Measurements from ENCODE around the gene BPI. TPM values are rescaled to one million over a fixed set of nuclear protein-coding genes. Genes with fewer than 3 reads are reported as not detected.
"Not testable (repeated sequence)": the region's sequence is repeated elsewhere in the genome, so short reads cannot be mapped to it uniquely, and the experiment has no call there.

Gene BPI
- total RNA-seq, 1 experiment from 2014 or later = not detected

DNA sequence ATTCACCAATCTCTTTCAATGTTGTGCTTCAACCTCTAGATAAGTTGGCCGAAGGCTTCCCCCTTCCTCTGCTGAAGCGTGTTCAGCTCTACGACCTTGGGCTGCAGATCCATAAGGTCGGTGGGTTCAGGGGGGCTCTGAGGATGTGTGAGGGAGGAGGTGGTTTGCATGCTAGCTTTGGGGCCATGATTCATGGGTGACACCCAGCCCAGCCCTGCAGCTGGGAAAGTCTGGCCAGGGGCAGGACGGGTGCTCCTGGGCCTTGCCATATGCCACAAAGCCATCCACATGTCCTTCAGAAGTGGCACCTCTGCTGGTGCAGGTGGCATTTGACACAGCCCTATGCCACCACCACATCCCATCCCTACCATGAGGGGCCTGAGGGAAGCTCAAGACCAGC is 69.9 kb downstream of the BPI start:
- no peak overlapping the region for H3K27ac ChIP-seq (ENCODE audit: low read length)
- TF ChIP-seq SIN3A (IDR thresholded peaks at IDR 0.05; ENCODE audit: borderline replicate concordance, insufficient read depth, low read depth, low read length) (no peak), POLR2AphosphoS5 (IDR thresholded peaks at IDR 0.05; ENCODE audit: low read depth, low read length) (no peak), TCF7L2 (IDR thresholded peaks at IDR 0.05; ENCODE audit: low read depth, low read length) (no peak), REST (IDR thresholded peaks at IDR 0.05; ENCODE audit: insufficient read depth in 1 of 2, low read depth in 2 of 2, low read length in 1 of 2) (no peak)
- TF ChIP-seq, protein P1, sequence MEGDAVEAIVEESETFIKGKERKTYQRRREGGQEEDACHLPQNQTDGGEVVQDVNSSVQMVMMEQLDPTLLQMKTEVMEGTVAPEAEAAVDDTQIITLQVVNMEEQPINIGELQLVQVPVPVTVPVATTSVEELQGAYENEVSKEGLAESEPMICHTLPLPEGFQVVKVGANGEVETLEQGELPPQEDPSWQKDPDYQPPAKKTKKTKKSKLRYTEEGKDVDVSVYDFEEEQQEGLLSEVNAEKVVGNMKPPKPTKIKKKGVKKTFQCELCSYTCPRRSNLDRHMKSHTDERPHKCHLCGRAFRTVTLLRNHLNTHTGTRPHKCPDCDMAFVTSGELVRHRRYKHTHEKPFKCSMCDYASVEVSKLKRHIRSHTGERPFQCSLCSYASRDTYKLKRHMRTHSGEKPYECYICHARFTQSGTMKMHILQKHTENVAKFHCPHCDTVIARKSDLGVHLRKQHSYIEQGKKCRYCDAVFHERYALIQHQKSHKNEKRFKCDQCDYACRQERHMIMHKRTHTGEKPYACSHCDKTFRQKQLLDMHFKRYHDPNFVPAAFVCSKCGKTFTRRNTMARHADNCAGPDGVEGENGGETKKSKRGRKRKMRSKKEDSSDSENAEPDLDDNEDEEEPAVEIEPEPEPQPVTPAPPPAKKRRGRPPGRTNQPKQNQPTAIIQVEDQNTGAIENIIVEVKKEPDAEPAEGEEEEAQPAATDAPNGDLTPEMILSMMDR (IDR thresholded peaks at IDR 0.05) = no peak
- no peaks in the 10 kb centered on the region for H3K4me1 ChIP-seq (ENCODE audit: control insufficient read depth, insufficient read depth, low read length)
- in situ Hi-C loops (cut with HindIII; ENCODE audit: low pct_unique_long_range_greater_than_20kb, low sequenced_read_pairs) = no loop called here
- intact Hi-C loops (cut with micrococcal nuclease; ENCODE audit: unreplicated experiment) = no loop called here
- no peak for DNase-seq (ENCODE audit: low read depth, low spot score)
- POLR2A ChIA-PET = interaction anchor here (0.6 to 0.7 kb wide), 2 partner anchors 12 to 136 kb away, joined by 5 to 14 read pairs; no protein-coding TSS in a partner anchor
- H3K27me3 ChIP-seq (ENCODE audit: control insufficient read depth, insufficient read depth, low read length) = peaks cover 6% of the 10 kb centered on the region; the same call in 1 of the 2 replicates
- CTCF ChIA-PET = interaction anchor here (0.6 kb wide), 2 partner anchors 17 to 45 kb away, joined by 4 read pairs; no protein-coding TSS in a partner anchor
- H3K9me3 ChIP-seq (ENCODE audit: control insufficient read depth, insufficient read depth, low read depth, low read length) = no peaks in the 10 kb centered on the region
- H3K4me3 ChIP-seq (ENCODE audit: low read depth in 2 of 2, low read length in 2 of 2) = no peak overlapping the region
- H3K36me3 ChIP-seq (ENCODE audit: control insufficient read depth, insufficient read depth, low read length) = no peaks in the 10 kb centered on the region
- no TSS peak for BruUV-seq (replicated peaks)
- ATAC-seq = no peak

- TF ChIP-seq POLR2AphosphoS5 (IDR thresholded peaks at IDR 0.05; ENCODE audit: low read depth, low read length) = no peak
- no peak for TF ChIP-seq TCF7L2 (IDR thresholded peaks at IDR 0.05; ENCODE audit: low read depth, low read length)
- H3K4me1 ChIP-seq (ENCODE audit: control insufficient read depth, insufficient read depth, low read length) = no peaks in the 10 kb centered on the region
- no peaks in the 10 kb centered on the region for H3K36me3 ChIP-seq (ENCODE audit: control insufficient read depth, insufficient read depth, low read length)
- peaks cover 6% of the 10 kb centered on the region for H3K27me3 ChIP-seq (ENCODE audit: control insufficient read depth, insufficient read depth, low read length)
- DNase-seq (ENCODE audit: low read depth, low spot score) (no peak), ATAC-seq (no peak)
- BruUV-seq (replicated peaks) = no TSS peak
- in situ Hi-C loops (cut with HindIII; ENCODE audit: low pct_unique_long_range_greater_than_20kb, low sequenced_read_pairs) (no loop called here), intact Hi-C loops (cut with micrococcal nuclease; ENCODE audit: unreplicated experiment) (no loop called here)
- ChIA-PET POLR2A (no interaction called here), CTCF (no interaction called here)
- no peak overlapping the region for H3K27ac ChIP-seq (ENCODE audit: low read length)
- no peaks in the 10 kb centered on the region for H3K9me3 ChIP-seq (ENCODE audit: control insufficient read depth, insufficient read depth, low read depth, low read length)
- H3K4me3 ChIP-seq (ENCODE audit: low read depth in 2 of 2, low read length in 2 of 2) = no peak overlapping the region
These were observed 73.2 kb downstream of the BPI start for GRCh38 chr20:38377039-38377685.

DNA sequence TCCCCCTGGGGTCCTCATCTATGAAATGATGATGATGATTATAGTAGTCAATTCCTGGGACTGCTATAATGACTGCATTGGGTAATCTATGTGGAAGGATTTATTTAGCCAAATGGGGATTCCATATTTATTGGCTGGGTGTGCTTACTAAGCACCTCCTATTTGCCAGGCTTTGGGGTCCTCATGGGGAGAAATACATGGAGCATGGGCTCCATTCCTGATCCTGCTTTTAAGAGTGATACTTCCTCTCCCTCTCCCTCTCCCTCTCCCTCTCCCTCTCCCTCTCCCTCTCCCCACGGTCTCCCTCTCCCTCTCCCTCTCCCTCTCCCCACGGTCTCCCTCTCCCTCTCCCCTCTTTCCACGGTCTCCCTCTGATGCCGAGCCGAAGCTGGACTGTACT is 73.9 kb downstream of the BPI start:
- H3K36me3 ChIP-seq (ENCODE audit: control insufficient read depth, insufficient read depth, low read length); H3K4me1 ChIP-seq (ENCODE audit: control insufficient read depth, insufficient read depth, low read length); DNase-seq (ENCODE audit: low read depth, low spot score); in situ Hi-C loops (cut with HindIII; ENCODE audit: low pct_unique_long_range_greater_than_20kb, low sequenced_read_pairs); ATAC-seq; H3K27me3 ChIP-seq (ENCODE audit: control insufficient read depth, insufficient read depth, low read length); H3K9me3 ChIP-seq (ENCODE audit: control insufficient read depth, insufficient read depth, low read depth, low read length); BruUV-seq (replicated peaks); CTCF ChIA-PET; H3K27ac ChIP-seq (ENCODE audit: low read length); POLR2A ChIA-PET; H3K4me3 ChIP-seq (ENCODE audit: low read depth in 2 of 2, low read length in 2 of 2); intact Hi-C loops (cut with micrococcal nuclease; ENCODE audit: unreplicated experiment): not testable (repeated sequence)

Data from Panc1 (cell line).